HFFc6 (cell line): ENCODE data around the gene GAA. TPM values are rescaled to one million over a fixed set of nuclear protein-coding genes. Genes with fewer than 3 reads are reported as not detected.

ENCODE experiments used
- DNase-seq: peaks from one replicate; pipeline ENCODE4 v3.0.0-alpha.2; 2018
- H3K27ac Mint-ChIP-seq: 2 replicates; pipeline ENCODE4 v1.8.0; 2020; ENCODE audit warnings: mild to moderate bottlenecking, mixed read lengths
- H3K27me3 Mint-ChIP-seq: 2 replicates; pipeline ENCODE4 v1.8.0; 2021; ENCODE audit warnings: mild to moderate bottlenecking, moderate library complexity, mixed read lengths; ENCODE audit not compliant: insufficient read depth
- H3K36me3 Mint-ChIP-seq: 2 replicates; pipeline ENCODE4 v1.8.0; 2021; ENCODE audit warnings: low read depth, mixed read lengths
- H3K4me1 Mint-ChIP-seq: 2 replicates; pipeline ENCODE4 v1.8.0; 2020; ENCODE audit warnings: low read depth, mixed read lengths
- H3K4me3 Mint-ChIP-seq: 2 replicates; pipeline ENCODE4 v1.8.0; 2020; ENCODE audit warnings: mild to moderate bottlenecking, moderate library complexity, mixed read lengths
- H3K9me3 Mint-ChIP-seq: 2 replicates; pipeline ENCODE4 v1.8.0; 2020; ENCODE audit warnings: mild to moderate bottlenecking, mixed read lengths
- total RNA-seq, 6 experiments: library from RNA; stranded (reverse); fragmentation: NEBNext Ultra II Directional; extraction: Animal tissue kit (Norgen Biotek cat#: 25700); gene quantifications; 2 replicates in 1 of 6; 3 replicates in 5 of 6; pipeline ENCODE4 v1.2.3, GENCODE V29; 2021
- TF ChIP-seq, protein P1 (sequence below): fragments of 200-600 bp; sonication (generic); IDR thresholded peaks from 2 replicates; pipeline ENCODE4 v1.5.0; 2021; ENCODE audit warnings: antibody characterized with exemption, mild to moderate bottlenecking

Gene GAA
- total RNA-seq, 6 experiments from 2014 or later: 17.4 to 34.1 (median 18.6) TPM

DNA sequence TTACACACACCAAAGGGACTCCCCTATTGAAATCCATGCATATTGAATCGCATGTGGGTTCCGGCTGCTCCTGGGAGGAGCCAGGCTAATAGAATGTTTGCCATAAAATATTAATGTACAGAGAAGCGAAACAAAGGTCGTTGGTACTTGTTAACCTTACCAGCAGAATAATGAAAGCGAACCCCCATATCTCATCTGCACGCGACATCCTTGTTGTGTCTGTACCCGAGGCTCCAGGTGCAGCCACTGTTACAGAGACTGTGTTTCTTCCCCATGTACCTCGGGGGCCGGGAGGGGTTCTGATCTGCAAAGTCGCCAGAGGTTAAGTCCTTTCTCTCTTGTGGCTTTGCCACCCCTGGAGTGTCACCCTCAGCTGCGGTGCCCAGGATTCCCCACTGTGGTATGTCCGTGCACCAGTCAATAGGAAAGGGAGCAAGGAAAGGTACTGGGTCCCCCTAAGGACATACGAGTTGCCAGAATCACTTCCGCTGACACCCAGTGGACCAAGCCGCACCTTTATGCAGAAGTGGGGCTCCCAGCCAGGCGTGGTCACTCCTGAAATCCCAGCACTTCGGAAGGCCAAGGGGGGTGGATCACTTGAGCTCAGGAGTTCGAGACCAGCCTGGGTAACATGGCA lies 2.2 kb downstream of the GAA start:
- TF ChIP-seq, protein P1, sequence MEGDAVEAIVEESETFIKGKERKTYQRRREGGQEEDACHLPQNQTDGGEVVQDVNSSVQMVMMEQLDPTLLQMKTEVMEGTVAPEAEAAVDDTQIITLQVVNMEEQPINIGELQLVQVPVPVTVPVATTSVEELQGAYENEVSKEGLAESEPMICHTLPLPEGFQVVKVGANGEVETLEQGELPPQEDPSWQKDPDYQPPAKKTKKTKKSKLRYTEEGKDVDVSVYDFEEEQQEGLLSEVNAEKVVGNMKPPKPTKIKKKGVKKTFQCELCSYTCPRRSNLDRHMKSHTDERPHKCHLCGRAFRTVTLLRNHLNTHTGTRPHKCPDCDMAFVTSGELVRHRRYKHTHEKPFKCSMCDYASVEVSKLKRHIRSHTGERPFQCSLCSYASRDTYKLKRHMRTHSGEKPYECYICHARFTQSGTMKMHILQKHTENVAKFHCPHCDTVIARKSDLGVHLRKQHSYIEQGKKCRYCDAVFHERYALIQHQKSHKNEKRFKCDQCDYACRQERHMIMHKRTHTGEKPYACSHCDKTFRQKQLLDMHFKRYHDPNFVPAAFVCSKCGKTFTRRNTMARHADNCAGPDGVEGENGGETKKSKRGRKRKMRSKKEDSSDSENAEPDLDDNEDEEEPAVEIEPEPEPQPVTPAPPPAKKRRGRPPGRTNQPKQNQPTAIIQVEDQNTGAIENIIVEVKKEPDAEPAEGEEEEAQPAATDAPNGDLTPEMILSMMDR: no peak
- no peaks in the 10 kb centered on the region for H3K36me3 Mint-ChIP-seq
- peaks cover 22% of the 10 kb centered on the region for H3K4me1 Mint-ChIP-seq
- no peak for DNase-seq
- H3K27me3 Mint-ChIP-seq: no peaks in the 10 kb centered on the region; the same call in 1 of the 2 replicates
- H3K9me3 Mint-ChIP-seq: no peaks in the 10 kb centered on the region
- no peak overlapping the region for H3K4me3 Mint-ChIP-seq
- H3K27ac Mint-ChIP-seq: no peak overlapping the region

DNA sequence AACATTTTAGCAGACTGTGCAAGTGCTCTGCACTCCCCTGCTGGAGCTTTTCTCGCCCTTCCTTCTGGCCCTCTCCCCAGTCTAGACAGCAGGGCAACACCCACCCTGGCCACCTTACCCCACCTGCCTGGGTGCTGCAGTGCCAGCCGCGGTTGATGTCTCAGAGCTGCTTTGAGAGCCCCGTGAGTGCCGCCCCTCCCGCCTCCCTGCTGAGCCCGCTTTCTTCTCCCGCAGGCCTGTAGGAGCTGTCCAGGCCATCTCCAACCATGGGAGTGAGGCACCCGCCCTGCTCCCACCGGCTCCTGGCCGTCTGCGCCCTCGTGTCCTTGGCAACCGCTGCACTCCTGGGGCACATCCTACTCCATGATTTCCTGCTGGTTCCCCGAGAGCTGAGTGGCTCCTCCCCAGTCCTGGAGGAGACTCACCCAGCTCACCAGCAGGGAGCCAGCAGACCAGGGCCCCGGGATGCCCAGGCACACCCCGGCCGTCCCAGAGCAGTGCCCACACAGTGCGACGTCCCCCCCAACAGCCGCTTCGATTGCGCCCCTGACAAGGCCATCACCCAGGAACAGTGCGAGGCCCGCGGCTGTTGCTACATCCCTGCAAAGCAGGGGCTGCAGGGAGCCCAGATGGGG lies 3.1 kb downstream of the GAA start:
- TF ChIP-seq, protein P1: no peak
- H3K4me3 Mint-ChIP-seq: no peak overlapping the region
- DNase-seq: no peak
- H3K27ac Mint-ChIP-seq: no peak overlapping the region
- peaks cover 22% of the 10 kb centered on the region for H3K4me1 Mint-ChIP-seq
- no peaks in the 10 kb centered on the region for H3K9me3 Mint-ChIP-seq
- no peaks in the 10 kb centered on the region for H3K36me3 Mint-ChIP-seq
- H3K27me3 Mint-ChIP-seq: no peaks in the 10 kb centered on the region; the same call in 1 of the 2 replicates

DNA sequence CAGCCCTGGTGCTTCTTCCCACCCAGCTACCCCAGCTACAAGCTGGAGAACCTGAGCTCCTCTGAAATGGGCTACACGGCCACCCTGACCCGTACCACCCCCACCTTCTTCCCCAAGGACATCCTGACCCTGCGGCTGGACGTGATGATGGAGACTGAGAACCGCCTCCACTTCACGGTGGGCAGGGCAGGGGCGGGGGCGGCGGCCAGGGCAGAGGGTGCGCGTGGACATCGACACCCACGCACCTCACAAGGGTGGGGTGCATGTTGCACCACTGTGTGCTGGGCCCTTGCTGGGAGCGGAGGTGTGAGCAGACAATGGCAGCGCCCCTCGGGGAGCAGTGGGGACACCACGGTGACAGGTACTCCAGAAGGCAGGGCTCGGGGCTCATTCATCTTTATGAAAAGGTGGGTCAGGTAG lies 3.6 kb downstream of the GAA start:
- TF ChIP-seq, protein P1: no peak
- no peak overlapping the region for H3K27ac Mint-ChIP-seq
- DNase-seq: no peak
- H3K4me1 Mint-ChIP-seq: peaks cover 22% of the 10 kb centered on the region
- no peaks in the 10 kb centered on the region for H3K36me3 Mint-ChIP-seq
- no peaks in the 10 kb centered on the region for H3K9me3 Mint-ChIP-seq
- no peaks in the 10 kb centered on the region; the same call in 1 of the 2 replicates for H3K27me3 Mint-ChIP-seq
- H3K4me3 Mint-ChIP-seq: no peak overlapping the region

DNA sequence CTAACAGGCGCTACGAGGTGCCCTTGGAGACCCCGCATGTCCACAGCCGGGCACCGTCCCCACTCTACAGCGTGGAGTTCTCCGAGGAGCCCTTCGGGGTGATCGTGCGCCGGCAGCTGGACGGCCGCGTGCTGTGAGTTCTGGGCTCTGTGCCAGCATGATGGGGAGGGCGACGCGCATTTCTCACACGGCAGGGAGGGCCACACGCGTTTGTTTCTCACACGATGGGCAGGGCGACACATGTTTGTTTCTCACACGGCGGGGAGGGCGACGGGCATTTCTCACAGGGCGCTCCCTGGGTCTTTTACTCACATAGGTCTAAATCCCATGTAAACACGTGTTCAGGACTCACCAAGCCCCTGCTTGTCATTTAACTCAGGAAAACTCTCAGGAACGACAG lies 4.4 kb downstream of the GAA start:
- Mint-ChIP-seq H3K27ac (no peak overlapping the region), H3K36me3 (no peaks in the 10 kb centered on the region), H3K4me1 (peaks cover 14% of the 10 kb centered on the region), H3K9me3 (no peaks in the 10 kb centered on the region), H3K4me3 (no peak overlapping the region), H3K27me3 (no peaks in the 10 kb centered on the region; the same call in 1 of the 2 replicates)
- DNase-seq: no peak
- TF ChIP-seq, protein P1: no peak

DNA sequence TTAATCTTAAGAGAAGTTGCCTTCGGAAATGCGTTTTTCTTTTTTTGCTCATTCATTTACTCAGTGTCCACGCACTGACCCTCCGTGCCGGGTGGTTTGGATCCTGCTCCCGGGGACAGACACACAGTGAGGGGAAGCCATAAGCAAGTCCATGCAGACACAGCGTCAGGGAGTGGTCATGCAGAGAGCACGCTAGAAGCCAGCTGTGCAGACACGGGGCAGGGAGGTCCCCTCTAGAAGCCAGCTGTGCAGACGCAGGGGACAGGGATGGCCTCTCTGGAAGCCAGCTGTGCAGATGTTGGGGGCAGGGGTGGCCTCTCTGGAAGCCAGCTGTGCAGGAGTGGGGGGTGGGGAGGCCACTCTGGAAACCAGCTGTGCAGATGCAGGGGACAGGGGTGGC lies 4.8 kb downstream of the GAA start:
- Mint-ChIP-seq H3K27ac (no peak overlapping the region), H3K36me3 (no peaks in the 10 kb centered on the region), H3K4me3 (no peak overlapping the region), H3K27me3 (no peaks in the 10 kb centered on the region; the same call in 1 of the 2 replicates), H3K4me1 (peaks cover 11% of the 10 kb centered on the region), H3K9me3 (no peaks in the 10 kb centered on the region)
- TF ChIP-seq, protein P1: no peak
- DNase-seq: no peak
